ENCODE data around the gene ABCD1.

The ABCD1 gene

DNA sequence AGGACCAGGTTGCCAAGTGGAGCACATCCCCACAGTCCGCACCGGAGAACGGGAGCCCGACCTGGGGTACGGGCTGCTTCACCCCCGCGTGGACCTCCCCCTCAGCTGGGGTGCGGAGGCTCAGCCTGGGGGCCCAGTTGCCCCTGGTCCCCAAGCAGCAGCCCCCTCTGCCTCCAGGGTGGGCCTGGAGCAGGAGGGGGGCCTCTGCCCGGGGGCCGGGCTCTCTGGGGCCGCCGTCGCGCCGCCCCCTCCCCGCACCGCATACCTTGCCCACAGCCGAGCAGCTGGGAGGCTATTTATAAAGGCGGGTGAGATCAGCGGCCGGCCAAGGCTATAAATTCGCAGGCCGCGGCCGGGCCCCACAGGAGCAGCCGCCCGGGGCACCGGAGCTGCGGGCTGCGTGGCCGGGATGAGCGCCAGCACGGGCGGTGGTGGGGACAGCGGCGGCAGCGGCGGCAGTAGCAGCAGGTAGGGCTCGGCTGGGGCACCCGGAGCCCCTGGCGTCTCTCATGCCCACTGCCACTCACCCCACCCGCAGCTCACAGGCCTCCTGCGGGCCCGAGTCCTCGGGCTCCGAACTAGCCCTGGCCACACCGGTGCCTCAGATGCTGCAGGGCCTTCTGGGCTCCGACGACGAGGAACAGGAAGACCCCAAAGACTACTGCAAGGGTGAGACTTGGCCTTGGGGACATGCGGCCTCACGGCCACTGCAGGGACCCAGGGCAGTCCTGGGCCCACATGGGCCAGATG is 56.2 kb downstream of the ABCD1 start, which contains the start of gene SRPK3:
TSS of gene SRPK3 (plus strand) at position 364 of the 750 bp plus-strand sequence. CDS start at position 410, 46 bp downstream.
- H3K4me2 ChIP-seq (ENCODE audit: low read length): no peak within 1 kb of the TSS
- no peaks in the 10 kb centered on the region for H3K9me2 ChIP-seq (ENCODE audit: low read depth, low read length)
- H4K20me1 ChIP-seq (ENCODE audit: insufficient read depth, low read length): no peaks in the 10 kb centered on the region
- no peak within 1 kb of the TSS for H3K27ac ChIP-seq (ENCODE audit: low read depth, low read length, poor library complexity, severe bottlenecking)
- H3K9ac ChIP-seq (ENCODE audit: low read length): no peak within 1 kb of the TSS
- H3K4me3 ChIP-seq (ENCODE audit: low read depth, low read length, poor library complexity, severe bottlenecking): no peak within 1 kb of the TSS
- H3K36me3 ChIP-seq (ENCODE audit: insufficient read depth, low read length): peaks cover 7% of the 10 kb centered on the region; the same call in 1 of the 2 replicates
- no peaks in the 10 kb centered on the region for H3K9me3 ChIP-seq (ENCODE audit: low read length)
- H3K79me2 ChIP-seq (ENCODE audit: insufficient read depth, low read length): no peaks in the 10 kb centered on the region
- peaks cover 3% of the 10 kb centered on the region for H3K4me1 ChIP-seq (ENCODE audit: insufficient read depth, low read length, severe bottlenecking)
- H2AFZ ChIP-seq (ENCODE audit: low read length): no peak within 1 kb of the TSS
- no peak for TF ChIP-seq EZH2 (IDR thresholded peaks at IDR 0.05; ENCODE audit: borderline replicate concordance, low read length)
- TF ChIP-seq, protein P1, sequence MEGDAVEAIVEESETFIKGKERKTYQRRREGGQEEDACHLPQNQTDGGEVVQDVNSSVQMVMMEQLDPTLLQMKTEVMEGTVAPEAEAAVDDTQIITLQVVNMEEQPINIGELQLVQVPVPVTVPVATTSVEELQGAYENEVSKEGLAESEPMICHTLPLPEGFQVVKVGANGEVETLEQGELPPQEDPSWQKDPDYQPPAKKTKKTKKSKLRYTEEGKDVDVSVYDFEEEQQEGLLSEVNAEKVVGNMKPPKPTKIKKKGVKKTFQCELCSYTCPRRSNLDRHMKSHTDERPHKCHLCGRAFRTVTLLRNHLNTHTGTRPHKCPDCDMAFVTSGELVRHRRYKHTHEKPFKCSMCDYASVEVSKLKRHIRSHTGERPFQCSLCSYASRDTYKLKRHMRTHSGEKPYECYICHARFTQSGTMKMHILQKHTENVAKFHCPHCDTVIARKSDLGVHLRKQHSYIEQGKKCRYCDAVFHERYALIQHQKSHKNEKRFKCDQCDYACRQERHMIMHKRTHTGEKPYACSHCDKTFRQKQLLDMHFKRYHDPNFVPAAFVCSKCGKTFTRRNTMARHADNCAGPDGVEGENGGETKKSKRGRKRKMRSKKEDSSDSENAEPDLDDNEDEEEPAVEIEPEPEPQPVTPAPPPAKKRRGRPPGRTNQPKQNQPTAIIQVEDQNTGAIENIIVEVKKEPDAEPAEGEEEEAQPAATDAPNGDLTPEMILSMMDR (IDR thresholded peaks at IDR 0.05; ENCODE audit: low read length): no peak
- H3K27me3 ChIP-seq (ENCODE audit: insufficient read depth, low read length): no peaks in the 10 kb centered on the region
- no peaks in the 10 kb centered on the region for H3F3A ChIP-seq (ENCODE audit: insufficient read depth, low read length)

DNA sequence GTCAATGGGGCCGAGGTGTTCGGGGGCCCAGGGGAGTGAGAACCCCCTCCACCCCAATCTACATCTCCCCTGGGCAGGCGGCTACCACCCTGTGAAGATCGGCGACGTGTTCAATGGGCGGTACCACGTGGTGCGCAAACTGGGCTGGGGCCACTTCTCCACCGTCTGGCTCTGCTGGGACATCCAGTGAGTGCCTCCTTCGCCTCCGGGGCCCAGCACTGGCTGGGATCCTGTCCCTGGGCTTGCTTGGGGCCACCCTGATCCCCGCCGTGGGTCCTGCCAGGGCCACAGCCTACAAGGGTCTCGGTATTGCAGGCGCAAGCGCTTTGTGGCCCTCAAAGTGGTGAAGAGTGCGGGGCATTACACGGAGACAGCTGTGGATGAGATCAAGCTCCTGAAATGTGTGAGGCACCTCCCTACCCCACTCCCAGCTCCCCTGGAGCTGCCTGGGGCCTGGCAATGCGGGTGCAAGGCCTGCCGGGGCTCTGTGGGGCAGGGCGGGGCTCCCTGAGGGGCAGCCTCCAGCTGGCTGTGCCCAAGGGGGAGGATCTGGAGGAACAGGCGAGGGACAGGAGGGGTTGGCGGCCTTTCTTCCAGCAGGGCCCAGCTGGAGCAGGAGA is 56.9 kb downstream of the ABCD1 start:
- H3K9ac ChIP-seq (ENCODE audit: low read length): no peak overlapping the region
- H3K27ac ChIP-seq (ENCODE audit: low read depth, low read length, poor library complexity, severe bottlenecking): no peak overlapping the region
- no peaks in the 10 kb centered on the region for H3F3A ChIP-seq (ENCODE audit: insufficient read depth, low read length)
- no peaks in the 10 kb centered on the region for H3K9me3 ChIP-seq (ENCODE audit: low read length)
- no peaks in the 10 kb centered on the region for H3K79me2 ChIP-seq (ENCODE audit: insufficient read depth, low read length)
- no peaks in the 10 kb centered on the region for H3K9me2 ChIP-seq (ENCODE audit: low read depth, low read length)
- peaks cover 11% of the 10 kb centered on the region for H3K36me3 ChIP-seq (ENCODE audit: insufficient read depth, low read length)
- H2AFZ ChIP-seq (ENCODE audit: low read length): no peak overlapping the region
- H4K20me1 ChIP-seq (ENCODE audit: insufficient read depth, low read length): no peaks in the 10 kb centered on the region
- no peak overlapping the region for H3K4me3 ChIP-seq (ENCODE audit: low read depth, low read length, poor library complexity, severe bottlenecking)
- no peaks in the 10 kb centered on the region for H3K27me3 ChIP-seq (ENCODE audit: insufficient read depth, low read length)
- H3K4me1 ChIP-seq (ENCODE audit: insufficient read depth, low read length, severe bottlenecking): peaks cover 3% of the 10 kb centered on the region
- TF ChIP-seq, protein P1 (IDR thresholded peaks at IDR 0.05; ENCODE audit: low read length): no peak
- TF ChIP-seq EZH2 (IDR thresholded peaks at IDR 0.05; ENCODE audit: borderline replicate concordance, low read length): no peak
- no peak overlapping the region for H3K4me2 ChIP-seq (ENCODE audit: low read length)

DNA sequence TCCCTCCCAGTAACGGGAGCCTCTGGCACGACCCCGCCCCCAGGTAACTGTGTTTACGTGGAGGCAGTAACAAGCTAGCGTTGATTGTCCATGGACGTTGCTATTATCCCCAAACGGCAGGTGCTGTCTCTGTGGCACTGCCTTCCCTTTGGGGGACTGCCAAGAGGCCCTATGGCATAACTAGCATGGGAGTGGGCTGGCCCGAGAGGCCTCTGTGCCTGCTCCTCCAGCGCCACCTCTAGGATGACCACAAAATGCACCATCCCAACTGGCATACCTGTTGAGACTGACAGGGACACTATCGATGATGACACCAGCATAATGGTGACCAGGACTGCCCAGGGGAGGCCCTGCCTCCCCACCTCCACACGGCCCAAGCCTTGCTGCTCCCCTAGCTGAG is 57.7 kb downstream of the ABCD1 start:
- Histone ChIP-seq H3K4me1 (ENCODE audit: insufficient read depth, low read length, severe bottlenecking) (peaks cover 3% of the 10 kb centered on the region), H3K4me3 (ENCODE audit: low read depth, low read length, poor library complexity, severe bottlenecking) (no peak overlapping the region), H3K27me3 (ENCODE audit: insufficient read depth, low read length) (no peaks in the 10 kb centered on the region), H2AFZ (ENCODE audit: low read length) (no peak overlapping the region), H4K20me1 (ENCODE audit: insufficient read depth, low read length) (no peaks in the 10 kb centered on the region), H3K36me3 (ENCODE audit: insufficient read depth, low read length) (peaks cover 16% of the 10 kb centered on the region), H3K9me2 (ENCODE audit: low read depth, low read length) (no peaks in the 10 kb centered on the region), H3K4me2 (ENCODE audit: low read length) (no peak overlapping the region), H3F3A (ENCODE audit: insufficient read depth, low read length) (no peaks in the 10 kb centered on the region), H3K9me3 (ENCODE audit: low read length) (no peaks in the 10 kb centered on the region), H3K79me2 (ENCODE audit: insufficient read depth, low read length) (no peaks in the 10 kb centered on the region), H3K27ac (ENCODE audit: low read depth, low read length, poor library complexity, severe bottlenecking) (no peak overlapping the region), H3K9ac (ENCODE audit: low read length) (no peak overlapping the region)
- no peak for TF ChIP-seq EZH2 (IDR thresholded peaks at IDR 0.05; ENCODE audit: borderline replicate concordance, low read length)
- TF ChIP-seq, protein P1 (IDR thresholded peaks at IDR 0.05; ENCODE audit: low read length): peak; percentile 13; the same call in 1 of the 2 replicates

Measured in OCI-LY1 (cell line).